ENCODE measurements around the gene PRELID2. TPM values are rescaled to one million over a fixed set of nuclear protein-coding genes. Genes with fewer than 3 reads are reported as not detected.

Gene PRELID2
- total RNA-seq, 1 donor from 2014 or later, result 22.4 TPM

Other genes starting within 250 kb of the PRELID2 start
- gene GRXCR2, start 37.7 kb upstream of the PRELID2 start, total RNA-seq, result not detected
- gene SH3RF2, start 101.2 kb upstream of the PRELID2 start, total RNA-seq, result 3.0 TPM

Measured in sciatic nerve (tissue), 1 donor.